ENCODE data around the gene SPAG9. TPM values are rescaled to one million over a fixed set of nuclear protein-coding genes. Genes with fewer than 3 reads are reported as not detected.
A peak's percentile ranks its signal among the peaks of the same experiment; 100 is the strongest.

The SPAG9 gene
- total RNA-seq, 4 donors from 2014 or later = 37.0 to 131 (median 116) TPM

DNA sequence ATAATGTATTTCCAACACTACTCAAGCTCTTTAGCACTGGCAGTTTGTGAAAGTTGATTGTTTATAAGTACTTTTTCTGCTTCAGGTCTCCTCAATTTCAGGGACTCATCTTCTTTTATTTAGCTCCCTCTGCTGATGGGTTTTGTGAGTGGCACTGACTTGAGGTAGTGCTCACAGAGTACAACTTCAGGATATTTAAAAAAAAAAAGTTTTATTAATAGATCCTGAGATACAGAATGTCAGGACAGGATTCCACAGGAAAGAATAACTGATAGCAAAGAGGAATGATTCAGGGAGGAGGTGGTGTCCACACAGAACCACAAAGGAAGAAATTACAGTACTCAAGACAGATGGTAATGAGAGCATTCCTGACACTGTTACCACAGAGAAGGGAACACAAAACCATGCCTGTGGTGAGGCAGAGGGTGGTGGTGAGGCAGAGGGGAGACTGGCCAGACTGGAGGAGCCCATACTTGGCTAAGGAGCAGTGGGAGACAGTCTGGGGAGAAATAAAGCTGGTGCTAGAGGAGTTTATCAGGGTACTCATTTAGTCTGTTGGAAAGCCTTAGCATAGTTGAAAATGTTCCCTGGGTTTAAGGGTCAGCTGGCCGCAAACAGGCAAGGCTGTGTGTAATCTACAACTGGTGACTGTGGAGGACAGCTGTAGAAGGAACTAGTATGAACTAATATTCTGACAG is 63.7 kb downstream of the SPAG9 start:
- Histone ChIP-seq H3K27me3 (no peaks in the 10 kb centered on the region), H3K27ac (peak overlapping the region; percentile 56 to 67 (median 62)), H3K4me1 (peaks cover 7 to 24% (median 11%) of the 10 kb centered on the region in 4 donors), H3K4me3 (no peak overlapping the region), H3K36me3 (no peaks in the 10 kb centered on the region), H3K9me3 (no peaks in the 10 kb centered on the region)
- TF ChIP-seq POLR2A (IDR thresholded peaks at IDR 0.05) (no peak), EP300 (IDR thresholded peaks at IDR 0.05; ENCODE audit: low read depth) (no peak), POLR2AphosphoS5 (IDR thresholded peaks at IDR 0.05) (no peak)
- TF ChIP-seq, protein P1, sequence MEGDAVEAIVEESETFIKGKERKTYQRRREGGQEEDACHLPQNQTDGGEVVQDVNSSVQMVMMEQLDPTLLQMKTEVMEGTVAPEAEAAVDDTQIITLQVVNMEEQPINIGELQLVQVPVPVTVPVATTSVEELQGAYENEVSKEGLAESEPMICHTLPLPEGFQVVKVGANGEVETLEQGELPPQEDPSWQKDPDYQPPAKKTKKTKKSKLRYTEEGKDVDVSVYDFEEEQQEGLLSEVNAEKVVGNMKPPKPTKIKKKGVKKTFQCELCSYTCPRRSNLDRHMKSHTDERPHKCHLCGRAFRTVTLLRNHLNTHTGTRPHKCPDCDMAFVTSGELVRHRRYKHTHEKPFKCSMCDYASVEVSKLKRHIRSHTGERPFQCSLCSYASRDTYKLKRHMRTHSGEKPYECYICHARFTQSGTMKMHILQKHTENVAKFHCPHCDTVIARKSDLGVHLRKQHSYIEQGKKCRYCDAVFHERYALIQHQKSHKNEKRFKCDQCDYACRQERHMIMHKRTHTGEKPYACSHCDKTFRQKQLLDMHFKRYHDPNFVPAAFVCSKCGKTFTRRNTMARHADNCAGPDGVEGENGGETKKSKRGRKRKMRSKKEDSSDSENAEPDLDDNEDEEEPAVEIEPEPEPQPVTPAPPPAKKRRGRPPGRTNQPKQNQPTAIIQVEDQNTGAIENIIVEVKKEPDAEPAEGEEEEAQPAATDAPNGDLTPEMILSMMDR (IDR thresholded peaks at IDR 0.05) = peak; percentile 29 to 48 (median 44)
- in situ Hi-C loops (cut with MboI; ENCODE audit: low pct_ligation_motif_present in 1 of 4, low pct_unique_long_range_greater_than_20kb in 1 of 4, low sequenced_read_pairs in 3 of 4) = no loop called here
- DNase-seq = no peak
- intact Hi-C loops (cut with DNase I; ENCODE audit: low total_unique reads) = no loop called here
- WGBS, 2 donors (ENCODE audit: low coverage in 1 of 2) = 33 to 43% methylated on average over 1 of the region's 1 CpG

DNA sequence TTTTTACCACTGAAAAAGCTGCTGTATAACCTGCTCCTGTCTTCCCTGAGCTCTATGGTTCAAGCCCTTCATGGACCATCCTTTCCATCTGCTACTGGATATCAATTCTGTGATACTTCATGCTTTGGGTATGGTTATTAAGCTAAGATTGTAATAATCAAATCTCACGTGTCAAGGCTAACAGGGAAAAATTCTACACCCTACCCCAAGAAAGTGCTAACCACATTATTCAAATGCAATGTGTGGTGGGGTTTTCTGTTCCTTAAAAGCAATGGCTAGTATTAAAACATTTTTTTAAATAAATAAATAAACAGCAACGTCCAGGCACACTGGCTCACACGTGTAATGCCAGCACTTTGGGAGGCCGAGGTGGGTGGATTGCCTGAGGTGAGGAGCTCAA is 65.9 kb downstream of the SPAG9 start:
- intact Hi-C loops (cut with DNase I; ENCODE audit: low total_unique reads) = no loop called here
- no peaks in the 10 kb centered on the region for H3K27me3 ChIP-seq
- peaks cover 7 to 24% (median 11%) of the 10 kb centered on the region in 4 donors for H3K4me1 ChIP-seq
- no peak overlapping the region for H3K27ac ChIP-seq
- H3K36me3 ChIP-seq = no peaks in the 10 kb centered on the region
- in situ Hi-C loops (cut with MboI; ENCODE audit: low pct_ligation_motif_present in 1 of 4, low pct_unique_long_range_greater_than_20kb in 1 of 4, low sequenced_read_pairs in 3 of 4) = no loop called here
- no peak for TF ChIP-seq EP300 (IDR thresholded peaks at IDR 0.05; ENCODE audit: low read depth)
- no peak for TF ChIP-seq POLR2A (IDR thresholded peaks at IDR 0.05)
- 89 to 96% methylated on average over 3 to 4 of the region's 4 CpGs for WGBS, 2 donors (ENCODE audit: low coverage in 1 of 2)
- DNase-seq = no peak
- H3K9me3 ChIP-seq = no peaks in the 10 kb centered on the region
- H3K4me3 ChIP-seq = no peak overlapping the region

DNA sequence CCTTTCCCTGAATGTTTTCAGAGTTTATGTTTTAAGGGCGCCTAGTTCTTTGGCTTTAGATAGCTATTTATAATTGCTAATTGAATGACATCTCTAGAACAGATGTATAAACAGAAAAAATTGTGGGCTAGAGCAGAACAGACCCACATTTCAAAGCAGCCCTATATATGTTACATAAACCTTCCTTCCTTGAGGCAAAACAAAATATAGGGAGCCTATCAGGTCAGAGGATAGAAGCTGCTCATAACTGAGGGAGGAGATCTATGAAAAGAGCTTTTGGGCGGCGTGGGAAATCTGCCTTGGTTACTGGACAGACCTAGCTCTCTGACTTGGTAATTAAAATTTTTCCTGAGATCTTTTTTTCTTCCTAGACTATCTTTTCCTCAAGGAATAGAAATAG is 68.4 kb downstream of the SPAG9 start:
- no peaks in the 10 kb centered on the region for H3K36me3 ChIP-seq
- no peak for DNase-seq
- intact Hi-C loops (cut with DNase I; ENCODE audit: low total_unique reads) (no loop called here), in situ Hi-C loops (cut with MboI; ENCODE audit: low pct_ligation_motif_present in 1 of 4, low pct_unique_long_range_greater_than_20kb in 1 of 4, low sequenced_read_pairs in 3 of 4) (no loop called here)
- H3K4me1 ChIP-seq = peaks cover 5 to 29% (median 9%) of the 10 kb centered on the region in 4 donors
- TF ChIP-seq, protein P1 (IDR thresholded peaks at IDR 0.05) = no peak
- TF ChIP-seq POLR2AphosphoS5 (IDR thresholded peaks at IDR 0.05) (no peak), POLR2A (IDR thresholded peaks at IDR 0.05) (no peak), EP300 (IDR thresholded peaks at IDR 0.05; ENCODE audit: low read depth) (no peak)
- H3K27me3 ChIP-seq = no peaks in the 10 kb centered on the region
- no peak overlapping the region for H3K4me3 ChIP-seq
- no peak overlapping the region for H3K27ac ChIP-seq
- WGBS, 2 donors (ENCODE audit: low coverage in 1 of 2) = 84 to 89% methylated on average over 3 of the region's 3 CpGs
- no peaks in the 10 kb centered on the region for H3K9me3 ChIP-seq

DNA sequence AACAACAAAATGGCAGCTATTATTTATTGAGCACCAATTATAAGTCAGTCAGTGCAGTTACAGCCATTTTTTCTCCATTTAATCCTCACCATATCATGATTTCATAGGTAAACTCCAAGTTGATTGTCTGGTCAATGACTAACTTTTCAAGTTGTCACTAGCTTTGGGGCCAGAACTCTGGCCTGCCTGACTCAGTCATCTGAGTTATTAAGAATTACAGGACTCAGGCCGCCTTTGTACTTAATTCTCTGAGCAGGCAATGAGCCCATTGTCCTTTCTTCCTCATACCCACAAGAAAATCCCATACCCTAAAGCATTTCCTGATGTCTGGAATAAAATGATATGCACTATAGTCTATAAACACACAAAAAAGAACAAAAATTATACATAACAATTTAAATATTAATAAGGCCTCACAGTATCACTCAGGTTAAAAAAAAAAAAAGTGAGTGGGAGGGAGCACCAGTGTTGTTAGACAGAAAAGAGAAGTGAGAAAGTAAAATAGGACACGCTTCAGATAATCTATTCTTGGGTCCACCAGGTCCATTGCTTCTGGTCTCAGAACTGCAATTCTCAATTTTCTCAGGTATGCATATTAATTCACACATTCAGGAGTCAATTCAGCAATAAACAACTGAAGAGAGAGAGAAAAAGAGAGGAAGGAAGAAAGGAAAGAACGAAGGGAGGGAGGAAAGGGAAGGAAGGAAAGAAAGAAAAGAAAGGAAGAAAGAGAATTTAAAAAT is 70.2 kb downstream of the SPAG9 start:
- H3K27ac ChIP-seq = no peak overlapping the region
- H3K36me3 ChIP-seq = no peaks in the 10 kb centered on the region
- intact Hi-C loops (cut with DNase I; ENCODE audit: low total_unique reads) = no loop called here

More for the DNA sequence above, 70.2 kb downstream of the SPAG9 start:
- TF ChIP-seq, protein P1 (IDR thresholded peaks at IDR 0.05) = no peak
- TF ChIP-seq EP300 (IDR thresholded peaks at IDR 0.05; ENCODE audit: low read depth) (no peak), POLR2A (IDR thresholded peaks at IDR 0.05) (no peak), POLR2AphosphoS5 (IDR thresholded peaks at IDR 0.05) (no peak)
- Histone ChIP-seq H3K4me3 (no peak overlapping the region), H3K9me3 (no peaks in the 10 kb centered on the region), H3K4me1 (peaks cover 0 to 25% (median 0%) of the 10 kb centered on the region in 4 donors), H3K27me3 (no peaks in the 10 kb centered on the region)
- 88 to 94% methylated on average over 3 of the region's 3 CpGs for WGBS, 2 donors (ENCODE audit: low coverage in 1 of 2)
- in situ Hi-C loops (cut with MboI; ENCODE audit: low pct_ligation_motif_present in 1 of 4, low pct_unique_long_range_greater_than_20kb in 1 of 4, low sequenced_read_pairs in 3 of 4) = no loop called here
- no peak for DNase-seq
